ENCODE results near the gene TSC22D1.

DNA sequence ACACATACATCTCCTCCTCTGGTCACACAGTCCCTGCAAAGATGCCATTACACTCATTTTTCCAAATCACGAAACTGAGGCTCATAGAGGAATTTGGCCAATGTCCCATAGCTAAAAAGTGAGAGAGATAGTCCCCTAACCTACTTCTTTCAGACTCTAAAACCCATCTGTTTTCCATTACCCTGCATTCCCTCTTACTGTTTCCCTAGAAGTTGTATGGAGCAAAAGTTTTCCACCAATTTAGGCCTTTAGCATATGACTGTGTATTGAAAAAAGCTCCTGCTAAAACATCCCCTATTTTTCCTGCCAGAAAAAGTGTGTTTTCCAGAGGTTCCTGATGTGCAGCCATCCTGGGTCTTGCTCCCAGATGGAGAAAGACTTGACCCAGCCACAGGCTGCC, 186.3 kb downstream of the TSC22D1 start:
- TF ChIP-seq, protein P1, sequence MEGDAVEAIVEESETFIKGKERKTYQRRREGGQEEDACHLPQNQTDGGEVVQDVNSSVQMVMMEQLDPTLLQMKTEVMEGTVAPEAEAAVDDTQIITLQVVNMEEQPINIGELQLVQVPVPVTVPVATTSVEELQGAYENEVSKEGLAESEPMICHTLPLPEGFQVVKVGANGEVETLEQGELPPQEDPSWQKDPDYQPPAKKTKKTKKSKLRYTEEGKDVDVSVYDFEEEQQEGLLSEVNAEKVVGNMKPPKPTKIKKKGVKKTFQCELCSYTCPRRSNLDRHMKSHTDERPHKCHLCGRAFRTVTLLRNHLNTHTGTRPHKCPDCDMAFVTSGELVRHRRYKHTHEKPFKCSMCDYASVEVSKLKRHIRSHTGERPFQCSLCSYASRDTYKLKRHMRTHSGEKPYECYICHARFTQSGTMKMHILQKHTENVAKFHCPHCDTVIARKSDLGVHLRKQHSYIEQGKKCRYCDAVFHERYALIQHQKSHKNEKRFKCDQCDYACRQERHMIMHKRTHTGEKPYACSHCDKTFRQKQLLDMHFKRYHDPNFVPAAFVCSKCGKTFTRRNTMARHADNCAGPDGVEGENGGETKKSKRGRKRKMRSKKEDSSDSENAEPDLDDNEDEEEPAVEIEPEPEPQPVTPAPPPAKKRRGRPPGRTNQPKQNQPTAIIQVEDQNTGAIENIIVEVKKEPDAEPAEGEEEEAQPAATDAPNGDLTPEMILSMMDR (IDR thresholded peaks at IDR 0.05): no peak
- no peak for TF ChIP-seq POLR2A (IDR thresholded peaks at IDR 0.05)

Data from Peyer's patch (tissue), 4 donors.